HEK293T (cell line): Measurements from ENCODE around the gene ZBTB44.

Source experiments
- BHLHE40 ChIP-seq: fragments of 450-650 bp; IDR thresholded peaks from 2 replicates; pipeline ENCODE4 v1.6.1; 2016; ENCODE audit warnings: mild to moderate bottlenecking, moderate library complexity, borderline replicate concordance
- ELF4 ChIP-seq: fragments of 450-650 bp; IDR thresholded peaks from 2 replicates; pipeline ENCODE4 v1.6.1; 2017; ENCODE audit warnings: antibody characterized with exemption
- FOXK2 ChIP-seq: fragments of 450-650 bp; IDR thresholded peaks from 2 replicates; pipeline ENCODE4 v1.6.1; 2016; ENCODE audit warnings: mild to moderate bottlenecking
- HDGF ChIP-seq: fragments of 450-650 bp; IDR thresholded peaks from 2 replicates; pipeline ENCODE4 v1.6.1; 2017; ENCODE audit warnings: antibody characterized with exemption, borderline replicate concordance
- SP1 ChIP-seq: fragments of 450-650 bp; IDR thresholded peaks from 2 replicates; pipeline ENCODE4 v1.6.1; 2017
- SUZ12 ChIP-seq: fragments of 450-650 bp; IDR thresholded peaks from 2 replicates; pipeline ENCODE4 v1.6.1; 2016; ENCODE audit warnings: mild to moderate bottlenecking
- ZNF384 ChIP-seq: fragments of 450-650 bp; IDR thresholded peaks from 2 replicates; pipeline ENCODE4 v1.6.1; 2016

DNA sequence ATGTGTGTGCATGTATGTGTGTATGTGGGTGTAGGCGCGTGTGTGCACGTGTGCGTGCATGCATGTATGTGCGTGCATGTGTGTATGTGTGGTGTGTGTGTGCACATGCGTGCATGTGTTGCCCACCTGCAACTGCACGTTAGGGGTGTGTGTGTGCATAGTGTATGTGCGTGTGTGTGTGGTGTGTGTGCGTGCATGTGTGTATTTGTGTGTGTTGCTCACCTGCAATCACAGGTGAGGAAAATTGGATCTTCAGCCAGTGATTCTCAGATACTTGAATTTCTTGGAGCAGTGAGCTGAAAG lies 100.8 kb downstream of the ZBTB44 start:
- TF ChIP-seq FOXK2 (no peak), ZNF384 (no peak), HDGF (no peak), SUZ12 (no peak), SP1 (no peak), BHLHE40 (no peak), ELF4 (no peak)
